ENCODE measurements around the gene TENM4.

The TENM4 gene

GRCh38 chr11:79393362-79394043 lies 47.3 kb downstream of the TENM4 start:
- Histone ChIP-seq H3K36me3 (no peaks in the 10 kb centered on the region), H3K4me1 (no peaks in the 10 kb centered on the region), H3K9me3 (no peaks in the 10 kb centered on the region), H3K4me3 (no peak overlapping the region), H3K27me3 (no peaks in the 10 kb centered on the region), H3K27ac (no peak overlapping the region)
- TF ChIP-seq CTCF (IDR thresholded peaks at IDR 0.05): no peak
- intact Hi-C loops (cut with DNase I; ENCODE audit: low total_unique reads): no loop called here
- no peak for DNase-seq

- Histone ChIP-seq H3K27ac (no peak overlapping the region), H3K27me3 (no peaks in the 10 kb centered on the region), H3K4me3 (no peak overlapping the region), H3K36me3 (no peaks in the 10 kb centered on the region), H3K4me1 (no peaks in the 10 kb centered on the region), H3K9me3 (no peaks in the 10 kb centered on the region)
- TF ChIP-seq CTCF (IDR thresholded peaks at IDR 0.05): no peak
- DNase-seq: no peak
- intact Hi-C loops (cut with DNase I; ENCODE audit: low total_unique reads): no loop called here
Observed at GRCh38 chr11:79392161-79392560, 48.7 kb downstream of the TENM4 start.

GRCh38 chr11:79390923-79391322 lies 49.9 kb downstream of the TENM4 start:
- H3K36me3 ChIP-seq: no peaks in the 10 kb centered on the region
- intact Hi-C loops (cut with DNase I; ENCODE audit: low total_unique reads): no loop called here
- H3K4me1 ChIP-seq: no peaks in the 10 kb centered on the region
- H3K27me3 ChIP-seq: no peaks in the 10 kb centered on the region
- H3K4me3 ChIP-seq: no peak overlapping the region
- H3K27ac ChIP-seq: no peak overlapping the region
- H3K9me3 ChIP-seq: no peaks in the 10 kb centered on the region
- no peak for DNase-seq
- no peak for TF ChIP-seq CTCF (IDR thresholded peaks at IDR 0.05)

GRCh38 chr11:79390477-79390876 lies 50.4 kb downstream of the TENM4 start:
- intact Hi-C loops (cut with DNase I; ENCODE audit: low total_unique reads): no loop called here
- Histone ChIP-seq H3K4me1 (no peaks in the 10 kb centered on the region), H3K27ac (no peak overlapping the region), H3K9me3 (no peaks in the 10 kb centered on the region), H3K4me3 (no peak overlapping the region), H3K27me3 (no peaks in the 10 kb centered on the region), H3K36me3 (no peaks in the 10 kb centered on the region)
- no peak for TF ChIP-seq CTCF (IDR thresholded peaks at IDR 0.05)
- DNase-seq: no peak

GRCh38 chr11:79388201-79388600 lies 52.6 kb downstream of the TENM4 start:
- Histone ChIP-seq H3K27me3 (no peaks in the 10 kb centered on the region), H3K9me3 (no peaks in the 10 kb centered on the region), H3K36me3 (no peaks in the 10 kb centered on the region), H3K27ac (no peak overlapping the region), H3K4me1 (no peaks in the 10 kb centered on the region), H3K4me3 (no peak overlapping the region)
- no peak for DNase-seq
- no peak for TF ChIP-seq CTCF (IDR thresholded peaks at IDR 0.05)
- intact Hi-C loops (cut with DNase I; ENCODE audit: low total_unique reads): no loop called here

GRCh38 chr11:79383874-79384273 lies 57.0 kb downstream of the TENM4 start:
- H3K4me3 ChIP-seq: no peak overlapping the region
- no peak for DNase-seq
- intact Hi-C loops (cut with DNase I; ENCODE audit: low total_unique reads): no loop called here
- H3K27me3 ChIP-seq: no peaks in the 10 kb centered on the region
- H3K9me3 ChIP-seq: no peaks in the 10 kb centered on the region
- no peaks in the 10 kb centered on the region for H3K4me1 ChIP-seq
- no peaks in the 10 kb centered on the region for H3K36me3 ChIP-seq
- no peak overlapping the region for H3K27ac ChIP-seq
- TF ChIP-seq CTCF (IDR thresholded peaks at IDR 0.05): no peak
